ENCODE results near the gene ADCY2. TPM values are rescaled to one million over a fixed set of nuclear protein-coding genes. Genes with fewer than 3 reads are reported as not detected.

The ADCY2 gene
- total and polyA plus RNA-seq, 2 experiments from 2014 or later: 23.8 to 74.9 TPM

DNA sequence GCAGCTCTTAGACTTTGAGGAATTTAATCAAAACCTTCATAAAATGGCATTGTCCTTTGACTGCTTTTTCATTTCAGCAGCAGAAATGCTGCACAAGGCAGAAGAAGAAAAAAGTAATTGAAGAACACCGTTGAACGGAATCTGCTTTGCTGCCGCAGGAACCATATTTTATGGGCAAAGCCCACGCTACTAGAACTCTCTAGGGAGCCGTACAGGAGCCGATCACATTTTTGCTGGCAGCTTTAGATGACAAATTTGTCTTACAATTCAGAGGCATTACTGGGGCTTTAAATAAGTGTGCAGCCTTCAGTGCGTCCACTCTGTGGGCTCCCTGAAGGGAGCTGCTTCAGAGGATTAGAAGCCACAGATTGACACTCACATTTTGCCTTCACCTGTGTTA, 449.6 kb downstream of the ADCY2 start:
- no peak for ATAC-seq
- Mint-ChIP-seq H3K36me3 (ENCODE audit: low read depth) (no peaks in the 10 kb centered on the region), H3K4me1 (peaks cover 3% of the 10 kb centered on the region; the same call in 1 of the 3 replicates)

More for the DNA sequence above, 449.6 kb downstream of the ADCY2 start:
- Mint-ChIP-seq H3K27me3 (ENCODE audit: insufficient read depth, low read depth, poor library complexity) (peaks cover 10% of the 10 kb centered on the region), H3K4me3 (no peak overlapping the region), H3K27ac (no peak overlapping the region), H3K9me3 (no peaks in the 10 kb centered on the region)
- H2AFZ ChIP-seq: no peak overlapping the region
- no peak overlapping the region for H3K27ac ChIP-seq (ENCODE audit: low read depth)
- no peak overlapping the region for H3K4me3 ChIP-seq
- no peaks in the 10 kb centered on the region for H3K36me3 ChIP-seq (ENCODE audit: insufficient read depth)
- no peaks in the 10 kb centered on the region for H3K79me2 ChIP-seq (replicated peaks; ENCODE audit: insufficient read depth)
- no peaks in the 10 kb centered on the region for H3F3A ChIP-seq (replicated peaks; ENCODE audit: low read depth)
- H3K4me1 ChIP-seq (ENCODE audit: insufficient read depth): peaks cover 9% of the 10 kb centered on the region; the same call in 1 of the 2 replicates
- TF ChIP-seq EZH2phosphoT487 (IDR thresholded peaks at IDR 0.05; ENCODE audit: unreplicated experiment) (no peak), JUNB (IDR thresholded peaks at IDR 0.05; ENCODE audit: unreplicated experiment) (no peak), CREB1 (CRISPR knock-in tag; IDR thresholded peaks at IDR 0.05; ENCODE audit: low read depth) (no peak), ZNF114 (CRISPR knock-in tag; IDR thresholded peaks at IDR 0.05) (no peak), NANOG (IDR thresholded peaks at IDR 0.05; ENCODE audit: borderline replicate concordance) (no peak), ZNF331 (CRISPR knock-in tag; IDR thresholded peaks at IDR 0.05; ENCODE audit: low read depth) (no peak)
- TF ChIP-seq, protein P1, sequence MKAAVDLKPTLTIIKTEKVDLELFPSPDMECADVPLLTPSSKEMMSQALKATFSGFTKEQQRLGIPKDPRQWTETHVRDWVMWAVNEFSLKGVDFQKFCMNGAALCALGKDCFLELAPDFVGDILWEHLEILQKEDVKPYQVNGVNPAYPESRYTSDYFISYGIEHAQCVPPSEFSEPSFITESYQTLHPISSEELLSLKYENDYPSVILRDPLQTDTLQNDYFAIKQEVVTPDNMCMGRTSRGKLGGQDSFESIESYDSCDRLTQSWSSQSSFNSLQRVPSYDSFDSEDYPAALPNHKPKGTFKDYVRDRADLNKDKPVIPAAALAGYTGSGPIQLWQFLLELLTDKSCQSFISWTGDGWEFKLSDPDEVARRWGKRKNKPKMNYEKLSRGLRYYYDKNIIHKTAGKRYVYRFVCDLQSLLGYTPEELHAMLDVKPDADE (IDR thresholded peaks at IDR 0.05): no peak
- TF ChIP-seq, protein P2, sequence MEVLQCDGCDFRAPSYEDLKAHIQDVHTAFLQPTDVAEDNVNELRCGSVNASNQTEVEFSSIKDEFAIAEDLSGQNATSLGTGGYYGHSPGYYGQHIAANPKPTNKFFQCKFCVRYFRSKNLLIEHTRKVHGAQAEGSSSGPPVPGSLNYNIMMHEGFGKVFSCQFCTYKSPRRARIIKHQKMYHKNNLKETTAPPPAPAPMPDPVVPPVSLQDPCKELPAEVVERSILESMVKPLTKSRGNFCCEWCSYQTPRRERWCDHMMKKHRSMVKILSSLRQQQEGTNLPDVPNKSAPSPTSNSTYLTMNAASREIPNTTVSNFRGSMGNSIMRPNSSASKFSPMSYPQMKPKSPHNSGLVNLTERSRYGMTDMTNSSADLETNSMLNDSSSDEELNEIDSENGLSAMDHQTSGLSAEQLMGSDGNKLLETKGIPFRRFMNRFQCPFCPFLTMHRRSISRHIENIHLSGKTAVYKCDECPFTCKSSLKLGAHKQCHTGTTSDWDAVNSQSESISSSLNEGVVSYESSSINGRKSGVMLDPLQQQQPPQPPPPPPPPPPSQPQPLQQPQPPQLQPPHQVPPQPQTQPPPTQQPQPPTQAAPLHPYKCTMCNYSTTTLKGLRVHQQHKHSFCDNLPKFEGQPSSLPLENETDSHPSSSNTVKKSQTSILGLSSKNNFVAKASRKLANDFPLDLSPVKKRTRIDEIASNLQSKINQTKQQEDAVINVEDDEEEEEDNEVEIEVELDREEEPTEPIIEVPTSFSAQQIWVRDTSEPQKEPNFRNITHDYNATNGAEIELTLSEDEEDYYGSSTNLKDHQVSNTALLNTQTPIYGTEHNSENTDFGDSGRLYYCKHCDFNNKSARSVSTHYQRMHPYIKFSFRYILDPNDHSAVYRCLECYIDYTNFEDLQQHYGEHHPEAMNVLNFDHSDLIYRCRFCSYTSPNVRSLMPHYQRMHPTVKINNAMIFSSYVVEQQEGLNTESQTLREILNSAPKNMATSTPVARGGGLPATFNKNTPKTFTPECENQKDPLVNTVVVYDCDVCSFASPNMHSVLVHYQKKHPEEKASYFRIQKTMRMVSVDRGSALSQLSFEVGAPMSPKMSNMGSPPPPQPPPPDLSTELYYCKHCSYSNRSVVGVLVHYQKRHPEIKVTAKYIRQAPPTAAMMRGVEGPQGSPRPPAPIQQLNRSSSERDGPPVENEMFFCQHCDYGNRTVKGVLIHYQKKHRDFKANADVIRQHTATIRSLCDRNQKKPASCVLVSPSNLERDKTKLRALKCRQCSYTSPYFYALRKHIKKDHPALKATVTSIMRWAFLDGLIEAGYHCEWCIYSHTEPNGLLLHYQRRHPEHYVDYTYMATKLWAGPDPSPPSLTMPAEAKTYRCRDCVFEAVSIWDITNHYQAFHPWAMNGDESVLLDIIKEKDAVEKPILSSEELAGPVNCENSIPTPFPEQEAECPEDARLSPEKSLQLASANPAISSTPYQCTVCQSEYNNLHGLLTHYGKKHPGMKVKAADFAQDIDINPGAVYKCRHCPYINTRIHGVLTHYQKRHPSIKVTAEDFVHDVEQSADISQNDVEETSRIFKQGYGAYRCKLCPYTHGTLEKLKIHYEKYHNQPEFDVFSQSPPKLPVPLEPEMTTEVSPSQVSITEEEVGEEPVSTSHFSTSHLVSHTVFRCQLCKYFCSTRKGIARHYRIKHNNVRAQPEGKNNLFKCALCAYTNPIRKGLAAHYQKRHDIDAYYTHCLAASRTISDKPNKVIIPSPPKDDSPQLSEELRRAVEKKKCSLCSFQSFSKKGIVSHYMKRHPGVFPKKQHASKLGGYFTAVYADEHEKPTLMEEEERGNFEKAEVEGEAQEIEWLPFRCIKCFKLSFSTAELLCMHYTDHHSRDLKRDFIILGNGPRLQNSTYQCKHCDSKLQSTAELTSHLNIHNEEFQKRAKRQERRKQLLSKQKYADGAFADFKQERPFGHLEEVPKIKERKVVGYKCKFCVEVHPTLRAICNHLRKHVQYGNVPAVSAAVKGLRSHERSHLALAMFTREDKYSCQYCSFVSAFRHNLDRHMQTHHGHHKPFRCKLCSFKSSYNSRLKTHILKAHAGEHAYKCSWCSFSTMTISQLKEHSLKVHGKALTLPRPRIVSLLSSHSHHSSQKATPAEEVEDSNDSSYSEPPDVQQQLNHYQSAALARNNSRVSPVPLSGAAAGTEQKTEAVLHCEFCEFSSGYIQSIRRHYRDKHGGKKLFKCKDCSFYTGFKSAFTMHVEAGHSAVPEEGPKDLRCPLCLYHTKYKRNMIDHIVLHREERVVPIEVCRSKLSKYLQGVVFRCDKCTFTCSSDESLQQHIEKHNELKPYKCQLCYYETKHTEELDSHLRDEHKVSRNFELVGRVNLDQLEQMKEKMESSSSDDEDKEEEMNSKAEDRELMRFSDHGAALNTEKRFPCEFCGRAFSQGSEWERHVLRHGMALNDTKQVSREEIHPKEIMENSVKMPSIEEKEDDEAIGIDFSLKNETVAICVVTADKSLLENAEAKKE (CRISPR knock-in tag; IDR thresholded peaks at IDR 0.05): no peak
- no peak for DNase-seq (ENCODE audit: low spot score)
- no peaks in the 10 kb centered on the region for H4K20me1 ChIP-seq (replicated peaks; ENCODE audit: insufficient read depth)
- H3K4me2 ChIP-seq: no peak overlapping the region
- no peaks in the 10 kb centered on the region for H3K9me2 ChIP-seq (ENCODE audit: insufficient read depth)
- H3K27me3 ChIP-seq (ENCODE audit: insufficient read depth): peaks cover 18% of the 10 kb centered on the region

Data from GM23338 (cell line).